Mesothelial cell of epicardium (in vitro differentiated cells): ENCODE results near the gene UVSSA. TPM values are rescaled to one million over a fixed set of nuclear protein-coding genes. Genes with fewer than 3 reads are reported as not detected.

ENCODE experiments used
- DNase-seq, 2 experiments: peaks; one replicate each; pipeline ENCODE4 v3.0.0; 2021; ENCODE audit warnings: low spot score in 2 of 2; ENCODE audit not compliant: unreplicated experiment in 2 of 2
- H3K27ac Mint-ChIP-seq: 2 replicates; pipeline ENCODE4 v1.8.0; 2021; ENCODE audit warnings: mixed read lengths
- H3K27me3 Mint-ChIP-seq: 2 replicates; pipeline ENCODE4 v1.8.0; 2021; ENCODE audit warnings: low read depth, mixed read lengths
- H3K36me3 Mint-ChIP-seq: 2 replicates; pipeline ENCODE4 v1.8.0; 2021; ENCODE audit warnings: mixed read lengths
- H3K4me1 Mint-ChIP-seq: 2 replicates; pipeline ENCODE4 v1.8.0; 2021; ENCODE audit warnings: mixed read lengths
- H3K4me3 Mint-ChIP-seq: 2 replicates; pipeline ENCODE4 v1.8.0; 2021; ENCODE audit warnings: mild to moderate bottlenecking, moderate library complexity, mixed read lengths
- H3K9me3 Mint-ChIP-seq: 2 replicates; pipeline ENCODE4 v1.8.0; 2021; ENCODE audit warnings: mixed read lengths
- total RNA-seq: library from RNA; stranded (reverse); gene quantifications from 3 replicates; pipeline ENCODE4 v1.2.1, GENCODE V29; 2021
- TF ChIP-seq, protein P1 (sequence below): fragments of 200-600 bp; sonication (generic); IDR thresholded peaks from one replicate; pipeline ENCODE4 v1.5.0; 2021; ENCODE audit warnings: antibody characterized with exemption; ENCODE audit not compliant: unreplicated experiment

UVSSA gene
- total RNA-seq, 1 donor from 2014 or later, result 62.9 TPM

DNA sequence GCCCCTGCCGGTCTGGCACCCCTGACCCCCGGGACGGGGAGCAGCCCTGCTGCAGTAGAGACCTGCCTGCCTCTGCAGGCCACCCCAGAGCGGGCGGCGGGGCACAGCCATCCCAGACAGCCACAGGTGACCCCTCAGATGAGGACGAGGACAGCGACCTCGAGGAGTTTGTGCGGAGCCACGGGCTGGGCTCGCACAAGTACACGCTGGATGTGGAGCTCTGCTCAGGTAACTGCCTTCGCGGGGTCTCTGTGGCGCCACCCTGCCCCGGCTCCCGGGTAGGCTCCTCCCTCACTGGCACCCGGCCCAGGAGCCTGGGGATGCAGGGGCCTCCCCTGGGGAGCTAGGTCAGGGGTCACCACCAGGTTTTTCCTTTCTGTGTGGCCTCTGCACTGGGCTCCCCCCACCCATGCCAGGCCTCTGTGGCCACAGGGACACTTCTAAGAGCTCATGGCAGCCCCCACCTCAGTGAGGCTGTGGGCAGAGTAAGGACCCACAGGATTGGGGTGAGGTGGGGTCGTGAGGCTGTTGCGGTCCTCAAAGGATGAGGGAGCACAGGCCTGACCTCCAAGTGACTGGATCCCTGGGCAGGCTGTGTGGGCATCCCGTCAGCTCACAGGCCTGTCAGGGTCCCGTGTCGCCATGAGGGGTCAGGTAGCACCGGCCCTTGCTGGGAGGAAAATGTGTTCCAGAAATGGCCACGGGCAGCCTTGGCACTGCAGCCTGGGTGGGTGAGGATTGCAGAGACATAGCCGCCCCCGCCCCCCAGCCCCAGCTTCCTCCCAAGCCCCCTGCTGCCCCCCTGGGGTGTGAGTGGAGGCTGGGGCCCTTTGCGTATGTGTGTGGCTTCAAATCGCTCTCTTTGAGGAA lies 6.4 kb downstream of the UVSSA start:
- no peaks in the 10 kb centered on the region for H3K27me3 Mint-ChIP-seq
- H3K4me1 Mint-ChIP-seq, result peaks cover 12% of the 10 kb centered on the region
- H3K4me3 Mint-ChIP-seq, result no peak overlapping the region
- no peak for DNase-seq
- peaks cover 3% of the 10 kb centered on the region for H3K36me3 Mint-ChIP-seq
- TF ChIP-seq, protein P1, sequence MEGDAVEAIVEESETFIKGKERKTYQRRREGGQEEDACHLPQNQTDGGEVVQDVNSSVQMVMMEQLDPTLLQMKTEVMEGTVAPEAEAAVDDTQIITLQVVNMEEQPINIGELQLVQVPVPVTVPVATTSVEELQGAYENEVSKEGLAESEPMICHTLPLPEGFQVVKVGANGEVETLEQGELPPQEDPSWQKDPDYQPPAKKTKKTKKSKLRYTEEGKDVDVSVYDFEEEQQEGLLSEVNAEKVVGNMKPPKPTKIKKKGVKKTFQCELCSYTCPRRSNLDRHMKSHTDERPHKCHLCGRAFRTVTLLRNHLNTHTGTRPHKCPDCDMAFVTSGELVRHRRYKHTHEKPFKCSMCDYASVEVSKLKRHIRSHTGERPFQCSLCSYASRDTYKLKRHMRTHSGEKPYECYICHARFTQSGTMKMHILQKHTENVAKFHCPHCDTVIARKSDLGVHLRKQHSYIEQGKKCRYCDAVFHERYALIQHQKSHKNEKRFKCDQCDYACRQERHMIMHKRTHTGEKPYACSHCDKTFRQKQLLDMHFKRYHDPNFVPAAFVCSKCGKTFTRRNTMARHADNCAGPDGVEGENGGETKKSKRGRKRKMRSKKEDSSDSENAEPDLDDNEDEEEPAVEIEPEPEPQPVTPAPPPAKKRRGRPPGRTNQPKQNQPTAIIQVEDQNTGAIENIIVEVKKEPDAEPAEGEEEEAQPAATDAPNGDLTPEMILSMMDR, result no peak
- H3K27ac Mint-ChIP-seq, result no peak overlapping the region
- no peaks in the 10 kb centered on the region for H3K9me3 Mint-ChIP-seq

DNA sequence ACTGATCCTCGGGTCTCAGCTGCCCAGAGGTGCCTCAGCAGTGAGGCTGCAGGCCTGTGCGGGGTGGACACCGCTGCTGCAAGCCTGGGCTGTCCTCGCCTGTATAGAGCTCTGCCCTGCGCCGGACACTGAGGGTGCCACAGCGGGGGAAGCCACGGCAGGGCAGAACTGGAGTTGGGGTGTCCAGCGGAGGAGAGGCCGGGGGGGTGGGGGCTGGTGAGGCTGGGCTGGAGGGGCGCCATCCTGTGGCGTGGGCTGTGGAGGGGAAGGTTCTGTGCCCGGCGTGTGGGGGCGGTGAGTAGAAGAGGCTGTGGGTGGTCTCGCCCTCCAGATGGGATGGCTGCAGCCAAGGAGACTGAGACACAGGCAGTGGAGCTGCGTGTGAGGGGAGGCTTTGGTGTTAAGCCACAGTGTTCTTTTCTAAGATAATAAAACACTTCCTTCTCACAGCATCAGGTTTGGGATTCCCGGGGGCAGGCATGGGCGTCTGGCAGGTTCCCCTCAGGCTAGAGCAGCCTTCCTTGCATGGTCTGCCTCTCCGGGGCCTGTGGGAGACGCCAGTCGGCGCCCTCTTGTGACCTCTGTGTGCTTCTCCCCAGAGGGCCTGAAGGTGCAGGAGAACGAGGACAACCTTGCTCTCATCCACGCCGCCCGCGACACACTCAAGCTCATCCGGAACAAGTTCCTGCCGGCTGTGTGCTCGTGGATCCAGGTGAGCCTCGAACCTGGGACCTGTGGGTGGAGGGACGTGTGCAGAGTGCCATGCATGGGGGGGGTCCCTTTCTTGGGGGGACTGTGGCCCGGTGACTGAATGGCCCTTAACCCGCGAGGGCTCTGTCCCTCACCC lies 7.4 kb downstream of the UVSSA start:
- no peak overlapping the region for H3K4me3 Mint-ChIP-seq
- no peak overlapping the region for H3K27ac Mint-ChIP-seq
- DNase-seq, result no peak

DNA sequence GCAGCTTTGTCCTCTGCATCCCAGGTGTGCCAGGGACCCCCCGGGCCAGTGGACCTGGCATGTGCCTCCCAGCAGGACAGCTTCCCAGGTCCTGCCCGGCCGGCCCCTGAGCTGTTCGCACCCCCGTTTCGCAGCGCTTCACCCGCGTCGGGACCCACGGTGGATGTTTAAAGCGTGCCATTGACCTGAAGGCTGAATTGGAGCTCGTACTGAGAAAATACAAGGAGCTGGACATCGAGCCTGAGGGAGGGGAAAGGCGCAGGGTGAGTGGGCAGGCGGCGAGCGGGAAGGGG lies 7.9 kb downstream of the UVSSA start:
- Mint-ChIP-seq H3K36me3 (peaks cover 7% of the 10 kb centered on the region), H3K27ac (no peak overlapping the region), H3K9me3 (no peaks in the 10 kb centered on the region), H3K27me3 (no peaks in the 10 kb centered on the region), H3K4me3 (no peak overlapping the region), H3K4me1 (peaks cover 2% of the 10 kb centered on the region)
- no peak for DNase-seq
- TF ChIP-seq, protein P1, result no peak

More for the DNA sequence above, 7.4 kb downstream of the UVSSA start:
- TF ChIP-seq, protein P1, result no peak
- H3K4me1 Mint-ChIP-seq, result peaks cover 4% of the 10 kb centered on the region
- H3K9me3 Mint-ChIP-seq, result no peaks in the 10 kb centered on the region
- peaks cover 7% of the 10 kb centered on the region for H3K36me3 Mint-ChIP-seq
- no peaks in the 10 kb centered on the region for H3K27me3 Mint-ChIP-seq

DNA sequence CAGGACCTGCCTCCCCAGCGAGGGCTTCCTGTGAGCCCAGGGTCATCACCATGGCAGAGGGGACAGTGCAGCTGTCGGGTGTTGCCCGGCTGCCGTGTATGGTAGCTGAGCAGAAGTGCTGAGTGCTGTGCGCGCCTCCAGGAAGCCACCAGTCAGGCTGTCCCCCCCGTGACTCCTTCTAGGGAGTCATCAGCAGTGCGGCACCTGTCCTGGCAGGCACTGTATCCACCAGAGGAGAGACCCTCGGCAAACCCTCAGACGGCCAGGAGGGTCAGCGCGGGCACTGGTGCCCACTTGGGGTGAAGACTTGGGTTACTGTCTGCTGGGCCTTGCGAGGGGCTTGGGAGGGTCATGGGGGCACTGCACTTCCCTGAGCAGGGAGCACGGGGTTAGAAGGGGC lies 8.4 kb downstream of the UVSSA start:
- peaks cover 7% of the 10 kb centered on the region for H3K36me3 Mint-ChIP-seq
- no peak for DNase-seq
- peaks cover 2% of the 10 kb centered on the region for H3K4me1 Mint-ChIP-seq
- no peak overlapping the region for H3K4me3 Mint-ChIP-seq
- no peaks in the 10 kb centered on the region for H3K9me3 Mint-ChIP-seq
- H3K27me3 Mint-ChIP-seq, result no peaks in the 10 kb centered on the region
- H3K27ac Mint-ChIP-seq, result no peak overlapping the region
- TF ChIP-seq, protein P1, result no peak

DNA sequence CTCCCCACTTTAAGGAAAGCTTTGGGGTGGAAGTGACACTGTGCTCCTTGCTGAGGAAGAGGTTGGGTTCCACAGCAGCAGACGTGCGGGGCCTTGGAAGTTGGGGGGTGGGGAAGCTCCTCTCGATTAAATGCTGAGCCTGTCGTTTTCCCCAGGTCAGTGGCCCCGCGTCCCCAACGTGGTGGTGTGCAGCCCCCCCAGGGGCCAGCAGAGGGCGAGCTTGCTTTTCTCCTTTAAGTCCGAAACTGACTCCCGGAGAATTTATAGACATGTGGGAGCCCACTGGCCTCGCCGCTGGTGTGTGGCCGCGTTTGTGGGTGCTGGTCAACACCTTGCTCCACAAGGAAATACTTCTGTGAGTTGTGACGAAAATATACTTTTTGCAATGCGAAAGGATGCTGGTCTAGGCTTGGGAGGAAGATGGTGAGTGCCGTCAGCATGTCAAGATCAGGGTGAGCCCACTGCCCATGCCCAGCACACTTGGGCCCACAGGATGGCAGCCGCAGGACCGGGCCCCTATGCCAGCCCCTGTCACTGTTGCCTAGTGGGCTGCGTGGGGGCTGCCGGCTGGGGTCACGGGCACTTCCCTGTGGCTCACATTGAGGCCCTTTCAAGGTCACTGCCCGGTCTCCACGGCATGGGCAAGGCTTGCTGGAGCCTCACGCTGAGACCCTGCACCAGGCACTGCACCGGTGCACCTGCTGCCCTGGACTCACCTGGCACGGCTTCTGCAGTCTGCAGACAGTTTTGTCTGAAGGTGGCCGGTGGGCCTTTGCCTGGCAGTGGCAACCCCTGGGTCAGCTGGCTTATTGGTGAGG lies 9.4 kb downstream of the UVSSA start:
- TF ChIP-seq, protein P1, result peak; percentile 81
- Mint-ChIP-seq H3K27me3 (no peaks in the 10 kb centered on the region), H3K4me3 (no peak overlapping the region), H3K9me3 (no peaks in the 10 kb centered on the region), H3K36me3 (peaks cover 7% of the 10 kb centered on the region), H3K4me1 (peaks cover 2% of the 10 kb centered on the region), H3K27ac (no peak overlapping the region)
- DNase-seq, result peak in 1 of 2 experiments; percentile 72
